Measurements from ENCODE around the gene ATG16L2.
"Not testable (repeated sequence)": the region's sequence is repeated elsewhere in the genome, so short reads cannot be mapped to it uniquely, and the experiment has no call there.

ATG16L2 gene

GRCh38 chr11:72799441-72799840 lies 14.8 kb upstream of the ATG16L2 start:
- no peak overlapping the region for H3K27ac ChIP-seq
- TF ChIP-seq, protein P1, sequence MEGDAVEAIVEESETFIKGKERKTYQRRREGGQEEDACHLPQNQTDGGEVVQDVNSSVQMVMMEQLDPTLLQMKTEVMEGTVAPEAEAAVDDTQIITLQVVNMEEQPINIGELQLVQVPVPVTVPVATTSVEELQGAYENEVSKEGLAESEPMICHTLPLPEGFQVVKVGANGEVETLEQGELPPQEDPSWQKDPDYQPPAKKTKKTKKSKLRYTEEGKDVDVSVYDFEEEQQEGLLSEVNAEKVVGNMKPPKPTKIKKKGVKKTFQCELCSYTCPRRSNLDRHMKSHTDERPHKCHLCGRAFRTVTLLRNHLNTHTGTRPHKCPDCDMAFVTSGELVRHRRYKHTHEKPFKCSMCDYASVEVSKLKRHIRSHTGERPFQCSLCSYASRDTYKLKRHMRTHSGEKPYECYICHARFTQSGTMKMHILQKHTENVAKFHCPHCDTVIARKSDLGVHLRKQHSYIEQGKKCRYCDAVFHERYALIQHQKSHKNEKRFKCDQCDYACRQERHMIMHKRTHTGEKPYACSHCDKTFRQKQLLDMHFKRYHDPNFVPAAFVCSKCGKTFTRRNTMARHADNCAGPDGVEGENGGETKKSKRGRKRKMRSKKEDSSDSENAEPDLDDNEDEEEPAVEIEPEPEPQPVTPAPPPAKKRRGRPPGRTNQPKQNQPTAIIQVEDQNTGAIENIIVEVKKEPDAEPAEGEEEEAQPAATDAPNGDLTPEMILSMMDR (conservative IDR thresholded peaks at IDR 0.05): no peak

DNA sequence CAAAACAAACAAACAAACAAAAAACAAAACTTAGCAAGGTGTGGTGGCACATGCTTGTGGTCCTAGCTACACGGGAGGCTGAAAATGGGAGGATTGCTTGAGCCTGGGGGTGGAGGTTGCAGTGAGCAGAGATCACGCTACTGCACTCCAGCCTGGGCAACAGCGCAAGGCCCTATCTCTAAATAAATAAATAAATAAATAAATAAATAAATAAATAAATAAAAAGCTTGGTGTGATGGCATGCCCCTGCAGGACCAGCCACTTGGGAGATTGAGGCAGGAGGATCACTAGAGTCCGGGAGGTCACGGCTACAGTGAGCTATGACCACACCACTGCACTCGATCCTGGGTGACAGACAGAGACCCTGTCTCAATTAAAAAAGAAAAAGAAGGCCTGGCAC lies 11.4 kb upstream of the ATG16L2 start:
- H3K27ac ChIP-seq: no peak overlapping the region
- TF ChIP-seq, protein P1 (conservative IDR thresholded peaks at IDR 0.05): no peak
- TF ChIP-seq ZFX (IDR thresholded peaks at IDR 0.05): no peak

GRCh38 chr11:72805216-72805615 lies 9.0 kb upstream of the ATG16L2 start:
- no peak for TF ChIP-seq ZFX (IDR thresholded peaks at IDR 0.05)
- TF ChIP-seq, protein P1 (conservative IDR thresholded peaks at IDR 0.05): no peak
- no peak overlapping the region for H3K27ac ChIP-seq

GRCh38 chr11:72806378-72806777 lies 7.8 kb upstream of the ATG16L2 start:
- H3K27ac ChIP-seq: not testable (repeated sequence)

DNA sequence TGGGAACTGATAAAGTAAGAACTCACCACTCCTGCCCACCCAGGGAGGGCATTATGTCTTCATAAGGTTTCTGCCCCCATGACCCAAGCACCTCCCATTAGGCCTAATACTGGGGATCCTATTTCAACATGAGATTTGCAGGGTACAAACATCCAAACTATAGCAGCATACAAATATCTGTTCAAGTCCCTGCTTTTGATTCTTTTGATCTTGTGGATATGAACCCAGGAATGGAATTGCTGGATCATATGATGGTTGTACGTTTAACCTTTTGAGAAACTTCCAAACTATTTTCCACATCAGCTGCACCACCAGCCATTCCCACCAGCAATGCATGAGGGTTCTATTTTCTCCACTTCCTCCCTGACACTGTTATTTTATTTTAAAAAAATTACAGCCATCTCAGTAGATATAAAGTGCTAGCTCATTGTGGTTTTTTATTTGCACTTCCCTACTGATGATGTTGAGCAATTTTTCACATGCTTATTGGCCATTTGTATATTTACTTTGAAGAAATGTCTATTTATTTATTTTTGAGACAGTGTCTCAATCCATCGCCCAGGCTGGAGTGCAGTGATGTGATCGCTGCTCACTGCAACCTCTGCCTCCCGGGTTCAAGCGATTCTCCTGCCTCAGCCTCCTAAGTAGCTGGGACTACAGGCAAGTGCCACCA lies 7.1 kb upstream of the ATG16L2 start:
- TF ChIP-seq, protein P1 (conservative IDR thresholded peaks at IDR 0.05): no peak
- no peak for TF ChIP-seq ZFX (IDR thresholded peaks at IDR 0.05)
- no peak overlapping the region for H3K27ac ChIP-seq

- no peak overlapping the region for H3K27ac ChIP-seq
Observed at GRCh38 chr11:72807792-72808191, 6.4 kb upstream of the ATG16L2 start.

GRCh38 chr11:72808331-72808798 lies 5.8 kb upstream of the ATG16L2 start:
- no peak overlapping the region for H3K27ac ChIP-seq
- TF ChIP-seq, protein P1 (conservative IDR thresholded peaks at IDR 0.05): no peak
- no peak for TF ChIP-seq ZFX (IDR thresholded peaks at IDR 0.05)

More at GRCh38 chr11:72807792-72808191, 6.4 kb upstream of the ATG16L2 start:
- TF ChIP-seq ZFX (IDR thresholded peaks at IDR 0.05): no peak
- TF ChIP-seq, protein P1 (conservative IDR thresholded peaks at IDR 0.05): no peak

DNA sequence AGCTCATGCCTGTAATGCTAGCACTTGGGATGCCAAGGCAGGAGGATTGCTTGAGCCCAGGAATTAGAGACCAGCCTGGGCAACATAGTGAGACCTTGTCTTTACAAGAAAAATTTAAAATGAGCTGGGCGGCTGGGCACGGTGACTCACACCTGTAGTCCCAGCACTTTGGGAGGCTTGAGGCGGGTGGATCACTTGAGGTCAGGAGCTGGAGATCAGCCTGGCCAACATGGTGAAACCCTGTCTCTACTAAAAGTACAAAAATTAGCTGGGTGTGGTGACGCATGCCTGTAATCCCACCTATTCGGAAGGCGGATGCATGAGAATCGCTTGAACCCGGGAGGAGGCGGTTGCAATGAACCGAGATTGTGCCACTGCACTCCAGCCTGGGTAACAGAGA lies 2.5 kb upstream of the ATG16L2 start:
- not testable (repeated sequence) for H3K27ac ChIP-seq
